Spleen (tissue), 11 donors: ENCODE measurements around the gene MTA1. TPM values are rescaled to one million over a fixed set of nuclear protein-coding genes. Genes with fewer than 3 reads are reported as not detected.

Experiments
- DNase-seq: peaks from one replicate; pipeline ENCODE4 v3.0.0-alpha.2; 2020
- H3K27ac ChIP-seq, 8 donors: fragments of 200-600 bp; sonication (generic) in 7 of 8; 1 replicate in 4 of 8; 2 replicates in 4 of 8; pipeline versions ENCODE4 v1.5.0 to v1.8.0; 2016 to 2021; ENCODE audit warnings: inconsistent platforms in 4 of 8, mild to moderate bottlenecking in 4 of 8, moderate library complexity in 1 of 8
- H3K27me3 ChIP-seq, 7 donors: fragments of 200-600 bp; sonication (generic) in 6 of 7; replicated peaks in 1 of 7; 1 replicate in 4 of 7; 2 replicates in 3 of 7; pipeline versions ENCODE4 v1.5.0 to v1.8.0; 2016 to 2021; ENCODE audit warnings: inconsistent platforms in 3 of 7, mild to moderate bottlenecking in 1 of 7
- H3K36me3 ChIP-seq, 6 donors: fragments of 200-600 bp; sonication (generic) in 5 of 6; 1 replicate in 4 of 6; 2 replicates in 2 of 6; pipeline versions ENCODE4 v1.5.0 to v1.8.0; 2016 to 2021; ENCODE audit warnings: inconsistent platforms in 2 of 6
- H3K4me1 ChIP-seq, 6 donors: fragments of 200-600 bp; sonication (generic) in 5 of 6; 1 replicate in 3 of 6; 2 replicates in 3 of 6; pipeline versions ENCODE4 v1.5.0 to v1.8.0; 2016 to 2021; ENCODE audit warnings: inconsistent platforms in 3 of 6
- H3K4me3 ChIP-seq, 8 donors: fragments of 200-600 bp; sonication (generic) in 7 of 8; 1 replicate in 4 of 8; 2 replicates in 4 of 8; pipeline versions ENCODE4 v1.5.0 to v1.8.0; 2016 to 2021; ENCODE audit warnings: inconsistent platforms in 4 of 8, mild to moderate bottlenecking in 4 of 8, moderate library complexity in 2 of 8
- H3K9me3 ChIP-seq, 8 donors: fragments of 200-600 bp; sonication (generic) in 7 of 8; 1 replicate in 4 of 8; 2 replicates in 4 of 8; pipeline versions ENCODE4 v1.5.0 to v1.8.0; 2016 to 2021; ENCODE audit warnings: inconsistent platforms in 4 of 8
- POLR2A ChIP-seq, 3 donors: fragments of 450-650 bp; IDR thresholded peaks; one replicate each; pipeline ENCODE4 v1.5.1; 2017; ENCODE audit warnings: antibody characterized with exemption in 3 of 3, mild to moderate bottlenecking in 1 of 3
- POLR2AphosphoS5 ChIP-seq, 3 donors: sonication (generic); formaldehyde crosslinking; IDR thresholded peaks; one replicate each; pipeline ENCODE4 v1.5.1; 2017; ENCODE audit warnings: antibody characterized with exemption in 3 of 3
- WGBS, 5 donors: extraction: QIAGEN DNeasy Blood & Tissue Kit in 3 of 5; methylation state at CpG; one replicate each; pipeline versions ENCODE4 v1.1.5 to v1.1.7; 2013 to 2018; 5-methylcytosine and 5-hydroxymethylcytosine counted together
- intact Hi-C: fragments of 100-400 bp; cut with DNase I; formaldehyde crosslinking; loops from one replicate; pipeline ENCODE4 v1.15.0; 2023; ENCODE audit warnings: low total_unique reads
- polyA plus RNA-seq, 3 donors: library from polyadenylated mRNA; stranded (reverse); fragments of 200-250 nt; gene quantifications; one replicate each; pipeline ENCODE4 v1.2.1, GENCODE V29; 2013
- total RNA-seq, 7 donors: library from RNA; depleted of rRNA in 3 of 7; stranded (reverse); fragments of >200 nt in 3 of 7; fragmentation: NEBNext Ultra II Directional in 4 of 7; extraction: Animal tissue kit (Norgen Biotek cat#: 25700) in 4 of 7; gene quantifications; one replicate each; pipeline versions ENCODE4 v1.1.0 to v1.2.1, GENCODE V29; 2016 to 2021
- TF ChIP-seq, protein P1 (sequence below), 11 experiments: fragments of 200-600 bp in 7 of 11; fragments of 450-650 bp in 4 of 11; sonication (generic) in 4 of 11; IDR thresholded peaks in 8 of 11; conservative IDR thresholded peaks in 3 of 11; 1 replicate in 7 of 11; 2 replicates in 4 of 11; pipeline versions ENCODE4 v1.4.0 to v1.8.0; 2016 to 2021; ENCODE audit warnings: antibody characterized with exemption in 11 of 11, inconsistent platforms in 4 of 11, mild to moderate bottlenecking in 1 of 11
- donor health status: healthy with polysubstance abuse.
- donor health status: DM: no; HTN: no; CAD: no; lungs with moderate emphysema.
- donor health status: DM: no; HTN: no; CAD: no.
- donor health status: Bipolar disorder and iron deficiency.
- donor health status: healthy.
- donor health status: DM: no; HTN: no; CAD: no.
- donor health status: DM: yes; HTN: yes; CAD: no.

The MTA1 gene
- total and polyA plus RNA-seq, 10 donors = 33.0 to 128 (median 78.2) TPM

- H3K36me3 ChIP-seq = no peaks in the 10 kb centered on the region
- no peak for DNase-seq
- H3K4me1 ChIP-seq = peaks cover 3 to 46% (median 30%) of the 10 kb centered on the region in 6 donors
- intact Hi-C loops = no loop called here
- peaks cover 0 to 50% (median 20%) of the 10 kb centered on the region in 7 donors for H3K27me3 ChIP-seq
- no peaks in the 10 kb centered on the region for H3K9me3 ChIP-seq
- no peak for TF ChIP-seq POLR2AphosphoS5 (IDR thresholded peaks at IDR 0.05)
- H3K27ac ChIP-seq = no peak overlapping the region
- WGBS, 5 donors = 69 to 95% (median 84%) methylated on average over 6 to 8 of the region's 8 CpGs
- no peak overlapping the region for H3K4me3 ChIP-seq
Measured at GRCh38 chr14:105412771-105413543, 6.7 kb upstream of the MTA1 start.

DNA sequence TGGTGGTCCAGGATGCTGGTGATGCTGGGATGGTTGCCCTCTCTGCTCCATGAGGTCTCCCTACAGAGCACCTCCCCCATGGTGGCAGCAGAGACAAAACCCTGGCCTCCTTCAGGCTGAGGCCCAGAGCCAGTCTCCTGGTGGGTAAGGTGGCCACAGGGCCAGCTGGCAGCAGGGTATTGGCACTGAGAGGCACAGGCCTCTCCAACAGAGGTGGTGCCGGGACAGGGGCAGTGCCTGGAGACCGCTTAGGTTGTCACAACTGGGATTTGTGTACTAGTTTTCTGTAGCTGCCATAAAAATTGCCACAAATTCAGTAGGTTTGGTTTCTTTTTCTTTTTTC lies 6.1 kb upstream of the MTA1 start:
- 89 to 100% (median 99%) methylated on average over 2 of the region's 2 CpGs for WGBS, 5 donors
- H3K4me1 ChIP-seq = peaks cover 3 to 50% (median 31%) of the 10 kb centered on the region in 6 donors
- H3K27me3 ChIP-seq = peaks cover 0 to 50% (median 20%) of the 10 kb centered on the region in 7 donors
- no peak overlapping the region for H3K4me3 ChIP-seq
- intact Hi-C loops = no loop called here
- no peak overlapping the region for H3K27ac ChIP-seq
- no peaks in the 10 kb centered on the region for H3K36me3 ChIP-seq
- DNase-seq = no peak
- no peaks in the 10 kb centered on the region for H3K9me3 ChIP-seq
- TF ChIP-seq, protein P1, sequence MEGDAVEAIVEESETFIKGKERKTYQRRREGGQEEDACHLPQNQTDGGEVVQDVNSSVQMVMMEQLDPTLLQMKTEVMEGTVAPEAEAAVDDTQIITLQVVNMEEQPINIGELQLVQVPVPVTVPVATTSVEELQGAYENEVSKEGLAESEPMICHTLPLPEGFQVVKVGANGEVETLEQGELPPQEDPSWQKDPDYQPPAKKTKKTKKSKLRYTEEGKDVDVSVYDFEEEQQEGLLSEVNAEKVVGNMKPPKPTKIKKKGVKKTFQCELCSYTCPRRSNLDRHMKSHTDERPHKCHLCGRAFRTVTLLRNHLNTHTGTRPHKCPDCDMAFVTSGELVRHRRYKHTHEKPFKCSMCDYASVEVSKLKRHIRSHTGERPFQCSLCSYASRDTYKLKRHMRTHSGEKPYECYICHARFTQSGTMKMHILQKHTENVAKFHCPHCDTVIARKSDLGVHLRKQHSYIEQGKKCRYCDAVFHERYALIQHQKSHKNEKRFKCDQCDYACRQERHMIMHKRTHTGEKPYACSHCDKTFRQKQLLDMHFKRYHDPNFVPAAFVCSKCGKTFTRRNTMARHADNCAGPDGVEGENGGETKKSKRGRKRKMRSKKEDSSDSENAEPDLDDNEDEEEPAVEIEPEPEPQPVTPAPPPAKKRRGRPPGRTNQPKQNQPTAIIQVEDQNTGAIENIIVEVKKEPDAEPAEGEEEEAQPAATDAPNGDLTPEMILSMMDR (IDR thresholded peaks at IDR 0.05 in 8 of 11, conservative IDR thresholded peaks at IDR 0.05 in 3 of 11) = no peak
- TF ChIP-seq POLR2A (IDR thresholded peaks at IDR 0.05) (no peak), POLR2AphosphoS5 (IDR thresholded peaks at IDR 0.05) (no peak)

GRCh38 chr14:105414456-105415371 lies 4.9 kb upstream of the MTA1 start:
- H3K9me3 ChIP-seq = no peaks in the 10 kb centered on the region
- TF ChIP-seq, protein P1 (IDR thresholded peaks at IDR 0.05 in 8 of 11, conservative IDR thresholded peaks at IDR 0.05 in 3 of 11) = peak in 10 of 11 experiments; percentile 19 to 91 (median 77)
- no peak for TF ChIP-seq POLR2A (IDR thresholded peaks at IDR 0.05)
- peak; percentile 28 to 60 (median 55) for TF ChIP-seq POLR2AphosphoS5 (IDR thresholded peaks at IDR 0.05)
- no peaks in the 10 kb centered on the region for H3K36me3 ChIP-seq
- 5 to 11% (median 7%) methylated on average over 53 to 79 of the region's 79 CpGs for WGBS, 5 donors
- peaks cover 11 to 51% (median 38%) of the 10 kb centered on the region in 6 donors for H3K4me1 ChIP-seq
- intact Hi-C loops = no loop called here
- peak overlapping the region; percentile 44 to 81 (median 52) for H3K4me3 ChIP-seq
- H3K27ac ChIP-seq = peak overlapping the region in 5 of 8 donors; percentile 21 to 71 (median 43)
- DNase-seq = peak; percentile 89
- H3K27me3 ChIP-seq = peaks cover 0 to 53% (median 20%) of the 10 kb centered on the region in 7 donors

GRCh38 chr14:105415481-105416428 lies 3.9 kb upstream of the MTA1 start:
- Histone ChIP-seq H3K4me1 (peaks cover 14 to 53% (median 41%) of the 10 kb centered on the region in 6 donors), H3K27me3 (peaks cover 0 to 45% (median 20%) of the 10 kb centered on the region in 7 donors), H3K4me3 (peak overlapping the region in 6 of 8 donors; percentile 44 to 81 (median 53)), H3K9me3 (no peaks in the 10 kb centered on the region), H3K27ac (peak overlapping the region in 2 of 8 donors; percentile 43 to 68), H3K36me3 (no peaks in the 10 kb centered on the region)
- WGBS, 5 donors = 90 to 95% (median 91%) methylated on average over 25 of the region's 25 CpGs
- TF ChIP-seq POLR2A (IDR thresholded peaks at IDR 0.05) (no peak), POLR2AphosphoS5 (IDR thresholded peaks at IDR 0.05) (no peak)
- TF ChIP-seq, protein P1 (IDR thresholded peaks at IDR 0.05 in 8 of 11, conservative IDR thresholded peaks at IDR 0.05 in 3 of 11) = no peak
- no peak for DNase-seq
- intact Hi-C loops = no loop called here
